Activated T-helper 1 cell treated with anti-CD3 and anti-CD28 coated beads, Interleukin-12 subunit alpha, Interleukin-12 subunit beta, Interleukin-2, Interleukin-4 antibody, amounts not matched to agents 30 ng/mL and 10 ng/mL and 1 ng/mL, durations not matched to agents 14 hours and 24 hours and 36 hours (primary cell): ENCODE data around the gene MAP7D2. TPM values are rescaled to one million over a fixed set of nuclear protein-coding genes. Genes with fewer than 3 reads are reported as not detected.

Experiments used
- DNase-seq: peaks from one replicate; pipeline ENCODE4 v3.0.0; 2021; ENCODE audit warnings: low spot score
- H3K27ac Mint-ChIP-seq: one replicate; pipeline ENCODE4 v1.8.0; 2021; ENCODE audit warnings: mild to moderate bottlenecking, mixed read lengths
- H3K27me3 Mint-ChIP-seq: one replicate; pipeline ENCODE4 v1.8.0; 2022; ENCODE audit warnings: mild to moderate bottlenecking, moderate library complexity, mixed read lengths; ENCODE audit not compliant: insufficient read depth
- H3K36me3 Mint-ChIP-seq: one replicate; pipeline ENCODE4 v1.8.0; 2021; ENCODE audit warnings: low read depth, mixed read lengths
- H3K4me1 Mint-ChIP-seq: one replicate; pipeline ENCODE4 v1.8.0; 2021; ENCODE audit warnings: low read depth, mixed read lengths
- H3K4me3 Mint-ChIP-seq: one replicate; pipeline ENCODE4 v1.8.0; 2021; ENCODE audit warnings: mild to moderate bottlenecking, moderate library complexity, mixed read lengths
- H3K9me3 Mint-ChIP-seq: one replicate; pipeline ENCODE4 v1.8.0; 2021; ENCODE audit warnings: mixed read lengths
- intact Hi-C: fragments of 100-400 bp; cut with micrococcal nuclease; formaldehyde crosslinking; loops from one replicate; pipeline ENCODE4 v1.15.1; 2024
- total RNA-seq: library from RNA; stranded (reverse); gene quantifications from 2 replicates; pipeline ENCODE4 v1.2.3, GENCODE V29; 2022

MAP7D2 gene
- total RNA-seq, 1 donor from 2014 or later = 0.39 TPM

DNA sequence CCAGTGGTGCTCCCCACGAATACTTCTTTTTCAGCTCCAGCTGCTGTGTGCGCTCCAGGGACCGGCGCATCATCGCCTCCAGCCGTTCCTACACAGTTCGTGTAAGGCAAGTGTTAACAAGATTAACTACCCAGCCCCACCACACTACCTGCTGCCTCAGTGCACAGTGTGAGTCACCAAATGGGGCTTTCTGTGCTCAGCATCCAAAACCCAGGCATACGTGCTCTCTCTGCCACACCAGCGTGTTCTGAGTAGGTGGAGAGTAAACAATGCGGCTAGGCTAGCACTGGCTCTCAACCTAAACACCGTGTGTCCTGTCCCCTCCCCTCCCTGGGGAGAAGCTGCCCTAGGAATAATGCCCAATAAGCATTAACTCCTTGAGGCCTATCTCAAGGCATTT lies 60.0 kb downstream of the MAP7D2 start:
- Mint-ChIP-seq H3K4me1 (peaks cover 6% of the 10 kb centered on the region), H3K9me3 (no peaks in the 10 kb centered on the region), H3K4me3 (no peak overlapping the region), H3K36me3 (no peaks in the 10 kb centered on the region), H3K27me3 (peaks cover 2% of the 10 kb centered on the region), H3K27ac (no peak overlapping the region)
- intact Hi-C loops = no loop called here
- DNase-seq = no peak

DNA sequence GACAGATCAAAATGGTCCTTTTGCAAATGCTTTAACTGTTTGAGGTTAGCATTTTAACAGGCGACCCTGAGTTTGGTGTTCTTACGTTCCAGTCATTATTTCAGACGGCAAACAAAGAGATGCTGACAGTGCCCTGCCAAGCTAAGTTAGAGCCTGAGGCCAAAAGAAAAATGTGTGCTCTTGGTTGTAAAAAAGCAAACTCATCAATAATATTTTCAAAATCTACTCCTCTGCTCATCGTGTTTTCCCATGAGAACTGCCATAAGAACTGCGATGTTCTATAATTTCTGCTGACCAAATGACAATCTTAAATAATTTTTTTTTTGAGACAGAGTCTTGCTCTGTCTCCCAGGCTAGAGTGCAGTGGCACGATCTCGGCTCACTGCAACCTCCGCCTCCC lies 63.2 kb downstream of the MAP7D2 start:
- Mint-ChIP-seq H3K9me3 (no peaks in the 10 kb centered on the region), H3K4me3 (no peak overlapping the region), H3K27me3 (peaks cover 2% of the 10 kb centered on the region), H3K36me3 (no peaks in the 10 kb centered on the region), H3K27ac (no peak overlapping the region), H3K4me1 (no peaks in the 10 kb centered on the region)
- no peak for DNase-seq
- intact Hi-C loops = no loop called here

DNA sequence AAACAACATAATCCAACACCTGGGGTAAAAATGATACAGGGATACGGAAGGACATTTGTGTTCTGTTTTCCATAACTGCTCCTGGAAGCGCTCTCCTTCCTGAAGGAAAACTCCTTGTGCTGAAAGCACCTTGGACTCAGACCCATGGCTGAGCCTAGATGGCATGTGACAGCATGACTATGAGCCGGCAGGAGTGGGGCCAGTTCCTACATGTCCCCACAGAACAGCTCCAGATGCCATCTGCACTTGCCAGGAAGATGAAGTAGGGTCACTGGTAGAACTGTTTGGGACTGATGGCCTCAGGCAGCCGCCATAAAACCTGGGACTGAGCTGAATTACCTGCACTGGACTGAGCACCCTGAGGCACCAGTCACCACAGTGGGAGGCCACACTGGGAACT lies 69.8 kb downstream of the MAP7D2 start:
- H3K36me3 Mint-ChIP-seq = no peaks in the 10 kb centered on the region
- H3K9me3 Mint-ChIP-seq = no peaks in the 10 kb centered on the region
- DNase-seq = no peak
- no peaks in the 10 kb centered on the region for H3K4me1 Mint-ChIP-seq
- peaks cover 1% of the 10 kb centered on the region for H3K27me3 Mint-ChIP-seq
- H3K4me3 Mint-ChIP-seq = no peak overlapping the region
- no peak overlapping the region for H3K27ac Mint-ChIP-seq
- intact Hi-C loops = no loop called here

DNA sequence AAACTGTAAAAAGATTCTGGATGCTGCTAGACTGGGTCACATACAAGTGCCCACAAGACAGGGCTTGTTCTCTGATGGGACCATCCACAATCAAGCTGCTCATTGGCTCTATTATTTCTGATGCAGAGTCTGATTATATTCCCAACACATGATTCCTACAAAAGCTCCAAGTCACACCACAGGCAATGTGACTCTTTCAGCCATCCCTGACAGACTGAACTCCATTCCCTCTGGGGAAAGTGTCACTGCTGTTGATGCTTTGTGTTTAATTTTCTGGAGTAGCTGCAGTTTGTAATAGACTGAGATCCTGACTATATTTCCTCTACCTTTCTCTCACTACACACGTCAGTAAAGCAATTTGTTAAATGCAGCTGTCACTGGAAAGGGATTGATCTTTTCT lies 70.5 kb downstream of the MAP7D2 start:
- Mint-ChIP-seq H3K9me3 (no peaks in the 10 kb centered on the region), H3K4me1 (no peaks in the 10 kb centered on the region), H3K27me3 (peaks cover 1% of the 10 kb centered on the region), H3K36me3 (no peaks in the 10 kb centered on the region), H3K27ac (no peak overlapping the region), H3K4me3 (no peak overlapping the region)
- intact Hi-C loops = no loop called here
- DNase-seq = no peak

DNA sequence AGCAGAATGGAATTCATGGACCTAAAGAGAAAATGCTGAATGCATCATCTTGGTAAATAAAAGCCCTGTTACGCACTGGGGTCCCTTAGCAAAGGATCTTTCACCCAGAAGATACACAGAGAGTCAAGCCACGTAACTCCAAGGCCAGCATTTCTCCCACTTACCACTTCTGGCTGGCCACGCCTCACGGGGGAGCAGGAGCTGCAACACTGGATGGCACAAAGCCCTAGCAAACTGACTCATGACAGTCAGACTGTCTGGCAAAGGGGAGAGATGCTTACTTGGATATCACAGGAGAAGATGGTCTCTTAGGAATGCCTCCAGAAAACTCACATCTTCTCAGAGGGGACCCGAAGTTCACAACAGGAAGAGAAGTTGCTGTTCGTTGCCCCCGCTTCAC lies 74.5 kb downstream of the MAP7D2 start:
- H3K4me3 Mint-ChIP-seq = no peak overlapping the region
- H3K4me1 Mint-ChIP-seq = no peaks in the 10 kb centered on the region
- intact Hi-C loops = no loop called here
- DNase-seq = no peak
- H3K27me3 Mint-ChIP-seq = peaks cover 1% of the 10 kb centered on the region
- no peaks in the 10 kb centered on the region for H3K36me3 Mint-ChIP-seq
- no peaks in the 10 kb centered on the region for H3K9me3 Mint-ChIP-seq
- no peak overlapping the region for H3K27ac Mint-ChIP-seq

DNA sequence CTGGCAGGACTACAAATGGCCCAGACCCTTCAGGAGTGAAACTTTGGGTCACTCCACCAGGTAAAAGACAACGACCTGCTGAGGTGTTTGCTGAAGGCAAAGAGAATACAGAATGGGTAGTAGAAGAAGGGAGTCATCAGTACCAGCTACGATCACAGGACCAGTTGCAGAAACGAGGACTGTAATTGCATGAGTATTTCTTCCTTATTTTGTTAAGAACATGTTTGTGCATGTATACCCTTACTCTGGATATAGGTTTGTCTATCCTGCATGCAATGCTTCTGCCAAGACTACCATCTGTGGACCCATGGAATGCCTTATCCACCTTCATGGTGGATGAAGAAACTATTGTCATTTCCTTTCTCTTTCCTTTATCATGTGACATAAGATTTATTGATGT lies 77.7 kb downstream of the MAP7D2 start:
- no peak overlapping the region for H3K4me3 Mint-ChIP-seq
- intact Hi-C loops = no loop called here
- DNase-seq = no peak
- H3K27ac Mint-ChIP-seq = no peak overlapping the region
- H3K27me3 Mint-ChIP-seq = peaks cover 1% of the 10 kb centered on the region
- no peaks in the 10 kb centered on the region for H3K4me1 Mint-ChIP-seq
- no peaks in the 10 kb centered on the region for H3K36me3 Mint-ChIP-seq
- H3K9me3 Mint-ChIP-seq = no peaks in the 10 kb centered on the region

DNA sequence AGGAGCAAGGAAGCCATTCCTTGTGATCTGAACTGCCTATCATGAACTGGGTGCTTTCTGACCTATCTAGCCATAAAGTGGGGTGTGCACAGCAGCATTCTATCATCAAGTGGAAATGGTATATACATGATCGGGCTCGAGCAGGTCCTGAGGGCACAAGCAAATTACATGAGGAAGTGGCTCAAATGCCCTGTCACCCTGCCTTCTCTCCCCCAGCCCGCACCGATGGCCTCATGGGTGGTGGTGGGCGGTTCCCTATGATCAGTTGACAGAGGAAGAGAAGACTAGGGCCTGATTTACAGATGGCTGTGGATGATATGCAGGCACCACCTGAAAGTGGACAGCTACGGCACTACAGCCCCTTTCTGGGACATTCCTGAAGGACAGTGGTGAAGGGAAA lies 79.5 kb downstream of the MAP7D2 start:
- Mint-ChIP-seq H3K27me3 (no peaks in the 10 kb centered on the region), H3K36me3 (no peaks in the 10 kb centered on the region), H3K9me3 (no peaks in the 10 kb centered on the region), H3K4me1 (no peaks in the 10 kb centered on the region), H3K27ac (no peak overlapping the region), H3K4me3 (no peak overlapping the region)
- intact Hi-C loops = no loop called here
- no peak for DNase-seq

DNA sequence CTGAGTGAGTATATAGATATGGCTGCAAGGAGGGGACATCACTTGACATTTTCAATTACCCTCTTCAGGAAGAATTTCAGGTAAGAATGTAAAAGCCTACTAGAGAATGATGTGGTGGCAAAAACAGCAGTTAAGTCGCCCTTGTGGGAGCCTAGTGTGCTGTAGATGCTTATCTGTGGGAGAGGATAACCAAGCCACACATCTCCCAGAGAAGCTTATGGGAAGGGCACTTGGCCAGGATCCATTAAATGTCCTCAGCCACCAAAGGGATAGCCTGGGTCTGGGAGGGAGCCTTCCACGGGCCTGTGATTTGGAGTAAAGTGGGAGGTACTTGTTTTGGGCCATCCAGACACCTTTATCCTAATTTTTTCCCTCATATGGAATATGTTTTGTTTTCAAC lies 84.5 kb downstream of the MAP7D2 start:
- no peak overlapping the region for H3K27ac Mint-ChIP-seq
- no peak overlapping the region for H3K4me3 Mint-ChIP-seq
- no peak for DNase-seq
- no peaks in the 10 kb centered on the region for H3K9me3 Mint-ChIP-seq
- H3K27me3 Mint-ChIP-seq = no peaks in the 10 kb centered on the region
- no peaks in the 10 kb centered on the region for H3K4me1 Mint-ChIP-seq
- H3K36me3 Mint-ChIP-seq = no peaks in the 10 kb centered on the region
- intact Hi-C loops = no loop called here

DNA sequence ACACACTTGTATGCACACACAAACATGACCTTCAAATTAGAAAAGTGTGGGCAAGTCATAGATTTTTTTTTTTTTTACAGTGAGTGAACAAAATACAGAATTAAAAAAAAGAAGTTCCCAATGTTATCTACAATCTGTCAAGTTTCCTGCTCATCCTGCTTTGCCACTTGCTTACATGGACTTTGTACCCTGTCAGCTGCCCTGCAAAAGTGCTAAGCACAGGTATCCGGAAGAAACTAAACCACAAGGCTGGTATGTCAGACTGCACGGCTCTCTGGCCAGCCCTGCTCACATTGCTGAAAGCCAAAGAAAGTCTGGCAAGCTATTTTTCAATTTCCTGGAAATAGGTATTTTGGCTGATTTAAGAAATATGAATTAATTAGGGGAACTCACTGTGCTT lies 87.0 kb downstream of the MAP7D2 start:
- intact Hi-C loops = no loop called here
- H3K27me3 Mint-ChIP-seq = no peaks in the 10 kb centered on the region
- no peaks in the 10 kb centered on the region for H3K36me3 Mint-ChIP-seq
- no peak overlapping the region for H3K4me3 Mint-ChIP-seq
- no peak overlapping the region for H3K27ac Mint-ChIP-seq
- H3K4me1 Mint-ChIP-seq = no peaks in the 10 kb centered on the region
- H3K9me3 Mint-ChIP-seq = no peaks in the 10 kb centered on the region
- no peak for DNase-seq

DNA sequence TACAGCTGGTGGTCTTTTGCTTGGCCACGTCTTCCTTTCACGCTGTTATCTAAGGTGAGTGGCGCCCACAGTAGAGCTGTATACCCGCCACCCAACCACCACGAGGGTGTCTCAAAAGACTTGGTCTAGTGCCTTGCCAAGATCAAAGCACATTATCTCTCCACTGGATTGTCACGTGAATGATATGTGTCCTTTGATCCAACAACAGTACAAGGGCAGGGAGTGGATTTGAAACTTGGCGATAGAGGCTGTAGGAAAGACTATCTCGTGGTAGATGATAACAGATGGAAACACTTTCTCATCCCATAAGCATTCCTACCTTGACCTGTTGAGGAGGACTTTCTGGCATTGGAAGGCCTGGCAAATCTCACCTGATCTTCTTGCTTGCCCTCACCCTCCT lies 88.1 kb downstream of the MAP7D2 start:
- Mint-ChIP-seq H3K36me3 (no peaks in the 10 kb centered on the region), H3K27ac (no peak overlapping the region), H3K9me3 (no peaks in the 10 kb centered on the region), H3K4me1 (no peaks in the 10 kb centered on the region), H3K4me3 (no peak overlapping the region), H3K27me3 (no peaks in the 10 kb centered on the region)
- intact Hi-C loops = no loop called here
- no peak for DNase-seq

DNA sequence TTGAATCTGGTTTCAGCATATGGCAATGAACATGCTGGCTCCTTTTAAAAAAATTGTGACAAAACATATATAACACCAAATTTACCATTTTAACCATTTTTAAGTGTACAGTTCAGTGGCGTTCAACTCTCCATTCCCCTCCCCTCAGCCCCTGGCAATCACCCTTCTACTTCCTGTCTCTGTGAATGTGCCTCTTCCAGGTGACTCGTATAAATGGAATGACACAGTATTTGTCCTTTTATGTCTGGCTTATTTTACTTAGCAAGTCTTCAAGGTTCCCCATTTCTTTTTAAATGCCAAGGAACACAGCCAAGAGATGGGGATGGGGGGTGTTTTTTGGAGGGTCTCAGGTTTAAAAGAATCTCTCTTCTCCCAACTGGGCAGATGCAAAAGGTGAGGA lies 90.4 kb downstream of the MAP7D2 start:
- Mint-ChIP-seq H3K27me3 (no peaks in the 10 kb centered on the region), H3K9me3 (no peaks in the 10 kb centered on the region), H3K36me3 (no peaks in the 10 kb centered on the region), H3K27ac (no peak overlapping the region), H3K4me3 (no peak overlapping the region), H3K4me1 (no peaks in the 10 kb centered on the region)
- intact Hi-C loops = no loop called here
- no peak for DNase-seq

DNA sequence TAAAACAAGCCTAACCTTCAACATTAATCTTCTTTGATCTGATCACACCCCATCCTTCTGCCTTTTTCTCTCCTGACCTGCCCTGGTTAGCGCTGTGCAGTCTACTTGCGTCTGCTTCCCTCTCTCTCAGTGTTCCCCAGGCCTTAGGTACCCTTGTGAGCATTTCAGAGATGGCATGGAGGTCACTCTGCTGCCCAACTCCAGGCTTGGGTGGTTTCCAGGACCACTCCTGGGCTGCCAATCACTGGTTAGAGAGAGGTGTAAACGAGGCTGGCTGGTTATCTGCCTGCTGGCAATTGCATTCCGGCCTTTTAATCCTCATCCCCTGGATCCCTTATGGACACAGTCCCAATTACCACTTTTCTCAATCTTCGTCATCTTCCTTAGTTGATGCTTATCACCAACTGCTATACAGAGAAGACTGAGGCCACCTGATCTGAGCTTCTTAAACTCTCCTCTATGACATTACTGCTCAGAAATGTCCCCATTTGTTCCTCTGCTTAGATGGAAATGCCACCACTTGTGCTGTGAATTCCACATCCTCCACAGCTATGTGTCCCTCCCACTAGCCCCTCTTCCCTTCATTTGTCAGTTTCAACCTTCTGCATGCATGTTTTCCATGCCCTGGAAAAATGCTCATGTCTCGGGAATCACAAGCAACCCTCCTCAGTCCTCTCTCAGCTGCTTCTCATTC lies 96.9 kb downstream of the MAP7D2 start:
- H3K9me3 Mint-ChIP-seq = peaks cover 10% of the 10 kb centered on the region

DNA sequence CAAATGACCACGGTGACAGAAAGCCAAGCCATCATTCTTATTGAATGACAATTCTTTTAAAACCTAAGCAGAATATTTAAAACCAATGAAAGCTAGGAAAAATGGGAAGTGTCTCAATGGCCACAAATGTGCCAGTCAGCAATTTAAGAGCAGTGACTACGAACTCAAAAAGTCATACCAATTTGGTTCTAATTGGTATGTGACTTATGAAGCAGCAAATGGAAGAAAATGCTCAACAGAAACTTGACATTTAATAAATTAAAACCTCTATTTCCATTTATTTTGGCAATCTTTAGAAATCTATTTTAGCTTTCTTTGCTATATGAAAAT lies 100.1 kb downstream of the MAP7D2 start:
- intact Hi-C loops = no loop called here
- Mint-ChIP-seq H3K27ac (no peak overlapping the region), H3K9me3 (peaks cover 15% of the 10 kb centered on the region), H3K36me3 (no peaks in the 10 kb centered on the region), H3K4me3 (no peak overlapping the region), H3K27me3 (no peaks in the 10 kb centered on the region), H3K4me1 (no peaks in the 10 kb centered on the region)
- DNase-seq = no peak

More for the DNA sequence above, 96.9 kb downstream of the MAP7D2 start:
- H3K4me3 Mint-ChIP-seq = no peak overlapping the region
- no peaks in the 10 kb centered on the region for H3K27me3 Mint-ChIP-seq
- DNase-seq = no peak
- H3K27ac Mint-ChIP-seq = no peak overlapping the region
- no peaks in the 10 kb centered on the region for H3K36me3 Mint-ChIP-seq
- H3K4me1 Mint-ChIP-seq = no peaks in the 10 kb centered on the region
- intact Hi-C loops = no loop called here

DNA sequence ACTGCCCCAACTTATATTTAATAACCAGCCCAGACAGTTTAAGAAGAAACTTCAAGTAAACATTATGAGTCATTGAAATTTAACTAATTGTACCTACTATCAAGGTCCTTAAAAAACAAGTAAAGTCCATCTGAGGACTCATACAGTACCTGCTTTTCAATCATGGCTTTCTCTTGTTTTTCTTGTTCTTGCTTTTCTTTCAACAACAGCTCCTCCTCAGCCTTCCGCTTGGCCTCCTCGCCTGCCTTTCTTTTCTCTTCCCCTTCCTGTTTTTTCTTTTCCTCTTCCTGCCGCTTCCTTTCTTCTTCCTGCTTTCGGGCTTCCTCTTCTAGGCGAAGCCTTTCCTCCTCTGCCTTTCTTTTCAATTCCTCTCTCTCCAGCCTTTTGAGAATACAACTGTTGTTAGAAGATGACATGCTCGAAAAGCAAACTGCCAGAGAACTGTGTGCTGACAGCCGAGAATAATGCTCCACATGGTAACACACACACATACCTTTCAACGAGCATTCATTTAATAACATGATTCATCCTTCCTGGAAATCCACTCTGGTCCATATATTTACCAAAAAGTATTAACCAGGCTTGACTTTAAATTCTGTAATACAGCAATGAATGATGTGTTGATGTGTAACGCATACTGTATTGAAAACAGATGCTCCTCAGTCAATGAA lies 100.6 kb downstream of the MAP7D2 start:
- intact Hi-C loops = no loop called here
- H3K9me3 Mint-ChIP-seq = peaks cover 15% of the 10 kb centered on the region
- no peaks in the 10 kb centered on the region for H3K36me3 Mint-ChIP-seq
- H3K4me1 Mint-ChIP-seq = no peaks in the 10 kb centered on the region
- no peaks in the 10 kb centered on the region for H3K27me3 Mint-ChIP-seq
- DNase-seq = no peak
- H3K27ac Mint-ChIP-seq = no peak overlapping the region
- no peak overlapping the region for H3K4me3 Mint-ChIP-seq
